Transverse colon (tissue), 4 donors: ENCODE measurements around the gene MIEF1. TPM values are rescaled to one million over a fixed set of nuclear protein-coding genes. Genes with fewer than 3 reads are reported as not detected.

Source experiments
- DNase-seq: peaks from one replicate; pipeline ENCODE4 v3.0.0-alpha.2; 2019
- H3K27ac ChIP-seq, 4 donors: fragments of 200-600 bp; sonication (generic); 2 replicates each; pipeline ENCODE4 v1.5.1; 2016 to 2018; ENCODE audit warnings: inconsistent platforms in 4 of 4
- H3K27me3 ChIP-seq: fragments of 200-600 bp; sonication (generic); 2 replicates; pipeline ENCODE4 v1.5.1; 2017; ENCODE audit warnings: inconsistent platforms
- H3K36me3 ChIP-seq, 4 donors: fragments of 200-600 bp; sonication (generic); 2 replicates each; pipeline ENCODE4 v1.5.1; 2017 to 2019; ENCODE audit warnings: inconsistent platforms in 4 of 4
- H3K4me1 ChIP-seq, 4 donors: fragments of 200-600 bp; sonication (generic); 2 replicates each; pipeline ENCODE4 v1.5.1; 2017 to 2020; ENCODE audit warnings: inconsistent platforms in 4 of 4
- H3K4me3 ChIP-seq, 4 donors: fragments of 200-600 bp; sonication (generic); 1 replicate in 1 of 4; 2 replicates in 3 of 4; pipeline versions ENCODE4 v1.5.1 to v1.6.1; 2017 to 2019; ENCODE audit warnings: inconsistent platforms in 4 of 4
- H3K9me3 ChIP-seq, 2 donors: fragments of 200-600 bp; sonication (generic); 2 replicates each; pipeline ENCODE4 v1.5.1; 2017 to 2019; ENCODE audit warnings: inconsistent platforms in 2 of 2
- CTCF ChIP-seq, 5 experiments: fragments of 200-600 bp in 3 of 5; fragments of 450-650 bp in 2 of 5; sonication (generic) in 3 of 5; IDR thresholded peaks; 1 replicate in 2 of 5; 2 replicates in 3 of 5; pipeline ENCODE4 v1.5.1; 2016 to 2017; ENCODE audit warnings: antibody characterized with exemption in 5 of 5, inconsistent platforms in 3 of 5, mild to moderate bottlenecking in 2 of 5, moderate library complexity in 1 of 5
- EP300 ChIP-seq: sonication (generic); formaldehyde crosslinking; IDR thresholded peaks from one replicate; pipeline ENCODE4 v1.6.1; 2017; ENCODE audit warnings: antibody characterized with exemption, low read depth
- POLR2A ChIP-seq: fragments of 450-650 bp; IDR thresholded peaks from one replicate; pipeline ENCODE4 v1.6.1; 2016; ENCODE audit warnings: antibody characterized with exemption, mild to moderate bottlenecking, moderate library complexity
- POLR2AphosphoS5 ChIP-seq, 3 donors: sonication (generic); formaldehyde crosslinking; IDR thresholded peaks; one replicate each; pipeline ENCODE4 v1.6.1; 2016; ENCODE audit warnings: antibody characterized with exemption in 3 of 3
- WGBS, 2 donors: methylation state at CpG; one replicate each; pipeline ENCODE4 v1.1.5; 2018; ENCODE audit warnings: low coverage in 1 of 2; 5-methylcytosine and 5-hydroxymethylcytosine counted together
- in situ Hi-C, 4 donors: fragments of 200-750 bp; cut with MboI; loops; one replicate each; pipeline versions ENCODE4 v1.15.0 to v1.15.1; 2017; ENCODE audit warnings: low sequenced_read_pairs in 3 of 4, low pct_ligation_motif_present in 1 of 4, low pct_unique_long_range_greater_than_20kb in 1 of 4
- intact Hi-C: fragments of 100-400 bp; cut with DNase I; formaldehyde crosslinking; loops from one replicate; pipeline ENCODE4 v1.15.1; 2023; ENCODE audit warnings: low total_unique reads
- total RNA-seq, 4 donors: library from RNA; depleted of rRNA; stranded (reverse); fragments of >200 nt; gene quantifications; one replicate each; pipeline ENCODE4 v1.1.0, GENCODE V29; 2016

MIEF1 gene
- total RNA-seq, 4 donors from 2014 or later = 11.5 to 31.0 (median 25.6) TPM

GRCh38 chr22:39498802-39499201 lies 3.3 kb upstream of the MIEF1 start:
- no peak for TF ChIP-seq CTCF (IDR thresholded peaks at IDR 0.05)
- no peak for TF ChIP-seq EP300
- no peak for TF ChIP-seq POLR2AphosphoS5 (IDR thresholded peaks at IDR 0.05)
- no peak for TF ChIP-seq POLR2A
- intact Hi-C loops (no loop called here), in situ Hi-C loops (no loop called here)
- Histone ChIP-seq H3K36me3 (no peaks in the 10 kb centered on the region), H3K4me3 (no peak overlapping the region), H3K4me1 (peaks cover 14 to 27% (median 19%) of the 10 kb centered on the region in 4 donors), H3K27ac (no peak overlapping the region), H3K27me3 (no peaks in the 10 kb centered on the region), H3K9me3 (no peaks in the 10 kb centered on the region)
- WGBS, 2 donors = 49 to 60% methylated on average over 2 to 3 of the region's 3 CpGs
- DNase-seq = no peak

- Histone ChIP-seq H3K27me3 (no peaks in the 10 kb centered on the region), H3K9me3 (no peaks in the 10 kb centered on the region), H3K4me1 (peaks cover 15 to 40% (median 21%) of the 10 kb centered on the region in 4 donors), H3K4me3 (no peak overlapping the region), H3K36me3 (peaks cover 0 to 13% (median 6%) of the 10 kb centered on the region in 4 donors), H3K27ac (no peak overlapping the region)
- no peak for DNase-seq
- intact Hi-C loops = no loop called here
- in situ Hi-C loops = no loop called here
- no peak for TF ChIP-seq POLR2AphosphoS5 (IDR thresholded peaks at IDR 0.05)
- no peak for TF ChIP-seq CTCF (IDR thresholded peaks at IDR 0.05)
- no peak for TF ChIP-seq EP300
- no peak for TF ChIP-seq POLR2A
- 91 to 93% methylated on average over 2 to 6 of the region's 6 CpGs for whole genome bisulfite sequencing, 2 donors
Observed at GRCh38 chr22:39500101-39500500, 2.0 kb upstream of the MIEF1 start.

GRCh38 chr22:39501644-39502108 lies 414 bp upstream of the MIEF1 start:
- Histone ChIP-seq H3K4me1 (peaks cover 15 to 38% (median 21%) of the 10 kb centered on the region in 4 donors), H3K4me3 (peak overlapping the region; percentile 5 to 98 (median 84)), H3K36me3 (peaks cover 0 to 27% (median 10%) of the 10 kb centered on the region in 4 donors), H3K9me3 (no peaks in the 10 kb centered on the region), H3K27me3 (no peaks in the 10 kb centered on the region), H3K27ac (peak overlapping the region; percentile 86 to 94 (median 90))
- DNase-seq = no peak
- WGBS, 2 donors = 59 to 70% methylated on average over 7 to 8 of the region's 13 CpGs
- intact Hi-C loops = no loop called here
- in situ Hi-C loops = no loop called here
- TF ChIP-seq EP300 = no peak
- TF ChIP-seq POLR2A = no peak
- no peak for TF ChIP-seq POLR2AphosphoS5 (IDR thresholded peaks at IDR 0.05)
- TF ChIP-seq CTCF (IDR thresholded peaks at IDR 0.05) = no peak

- WGBS, 2 donors = 3 to 8% methylated on average over 2 to 18 of the region's 18 CpGs
Observed at GRCh38 chr22:39502789-39503409, 809 bp downstream of the MIEF1 start.

More at GRCh38 chr22:39502789-39503409, 809 bp downstream of the MIEF1 start:
- peak overlapping the region; percentile 86 to 94 (median 90) for H3K27ac ChIP-seq
- in situ Hi-C loops (no loop called here), intact Hi-C loops (no loop called here)
- H3K9me3 ChIP-seq = no peaks in the 10 kb centered on the region
- no peaks in the 10 kb centered on the region for H3K27me3 ChIP-seq
- peak overlapping the region; percentile 80 to 98 (median 85) for H3K4me3 ChIP-seq
- H3K4me1 ChIP-seq = peaks cover 15 to 36% (median 21%) of the 10 kb centered on the region in 4 donors
- DNase-seq = no peak
- TF ChIP-seq EP300 (no peak), POLR2AphosphoS5 (IDR thresholded peaks at IDR 0.05) (peak in 1 of 3 donors; percentile 5)
- H3K36me3 ChIP-seq = peaks cover 0 to 35% (median 10%) of the 10 kb centered on the region in 4 donors
